T-cell (primary cell): ENCODE data around the gene KIDINS220. TPM values are rescaled to one million over a fixed set of nuclear protein-coding genes. Genes with fewer than 3 reads are reported as not detected.

Experiments
- ATAC-seq, 4 experiments: fragments of 200-7000 bp in 3 of 4; fragments of 150-1000 bp in 1 of 4; cut with Tn5 transposase; replicated peaks in 1 of 4; 1 replicate in 3 of 4; 2 replicates in 1 of 4; pipeline ENCODE4 v1.10.0; 2021; ENCODE audit warnings: moderate library complexity in 3 of 4, mild to moderate bottlenecking in 2 of 4, moderate number of reproducible peaks in 1 of 4
- CTCF ChIA-PET, 2 donors: fragments of 300-600 bp; sonication (Branson Sonifier 250); formaldehyde crosslinking; loops; one replicate each; lab custom pipeline; 2022; ENCODE audit warnings: antibody characterized with exemption in 2 of 2; lab: Charles Lee
- POLR2A ChIA-PET, 2 donors: fragments of 300-600 bp; sonication (Branson Sonifier 250); formaldehyde crosslinking; loops; one replicate each; lab custom pipeline; 2022; ENCODE audit warnings: antibody characterized with exemption in 2 of 2; lab: Charles Lee
- DNase-seq, 35 experiments: peaks; one replicate each; pipeline versions ENCODE4 v3.0.0 to v3.0.0-alpha.2; 2013 to 2023
- H3K27ac ChIP-seq: one replicate; pipeline ENCODE4 v1.5.1; 2013; ENCODE audit warnings: low read length
- H3K27me3 ChIP-seq, 2 experiments: replicated peaks in 1 of 2; 1 replicate in 1 of 2; 2 replicates in 1 of 2; pipeline versions ENCODE4 v1.6.1 to v1.7.0; 2013; ENCODE audit warnings: low read length in 1 of 2, mixed read lengths in 1 of 2; ENCODE audit not compliant: control insufficient read depth in 2 of 2, insufficient read depth in 2 of 2; ENCODE audit errors: extremely low read depth in 1 of 2
- H3K36me3 ChIP-seq, 2 donors: 1 replicate in 1 of 2; 2 replicates in 1 of 2; pipeline versions ENCODE4 v1.6.1 to v1.7.0; 2013; ENCODE audit warnings: low read length in 1 of 2; ENCODE audit not compliant: control insufficient read depth in 2 of 2, insufficient read depth in 1 of 2; ENCODE audit errors: extremely low read depth in 1 of 2
- H3K4me1 ChIP-seq, 2 experiments: 1 replicate in 1 of 2; 2 replicates in 1 of 2; pipeline versions ENCODE4 v1.6.1 to v1.7.0; 2013; ENCODE audit warnings: low read length in 2 of 2, mixed read lengths in 1 of 2; ENCODE audit not compliant: insufficient read depth in 2 of 2, control insufficient read depth in 1 of 2; ENCODE audit errors: extremely low read depth in 1 of 2
- H3K4me3 ChIP-seq, 2 donors: 1 replicate in 1 of 2; 2 replicates in 1 of 2; pipeline versions ENCODE4 v1.5.1 to v1.7.0; 2013; ENCODE audit warnings: mild to moderate bottlenecking in 2 of 2, low read length in 1 of 2, moderate library complexity in 1 of 2; ENCODE audit not compliant: control insufficient read depth in 1 of 2; ENCODE audit errors: extremely low read depth in 1 of 2
- H3K9me3 ChIP-seq: 2 replicates; pipeline ENCODE4 v1.7.0; 2013
- H3K27ac Mint-ChIP-seq, 2 donors: one replicate each; pipeline ENCODE4 v1.8.0; 2020 to 2021; ENCODE audit warnings: mild to moderate bottlenecking in 2 of 2, mixed read lengths in 2 of 2
- H3K27me3 Mint-ChIP-seq, 2 donors: one replicate each; pipeline ENCODE4 v1.8.0; 2021 to 2022; ENCODE audit warnings: mixed read lengths in 2 of 2
- H3K36me3 Mint-ChIP-seq: one replicate; pipeline ENCODE4 v1.8.0; 2021; ENCODE audit warnings: mixed read lengths
- H3K4me1 Mint-ChIP-seq, 3 donors: one replicate each; pipeline ENCODE4 v1.8.0; 2020 to 2022; ENCODE audit warnings: mixed read lengths in 3 of 3, mild to moderate bottlenecking in 1 of 3
- H3K4me3 Mint-ChIP-seq, 3 donors: one replicate each; pipeline ENCODE4 v1.8.0; 2020 to 2022; ENCODE audit warnings: mild to moderate bottlenecking in 3 of 3, mixed read lengths in 3 of 3, moderate library complexity in 3 of 3
- H3K9me3 Mint-ChIP-seq, 3 donors: one replicate each; pipeline ENCODE4 v1.8.0; 2020 to 2022; ENCODE audit warnings: mixed read lengths in 3 of 3
- WGBS: methylation state at CpG from one replicate; pipeline ENCODE4 v1.1.5; 2013; ENCODE audit warnings: missing lambda C conversion rate; ENCODE audit not compliant: insufficient coverage; 5-methylcytosine and 5-hydroxymethylcytosine counted together
- total RNA-seq, 35 experiments: library from RNA in 6 of 35; stranded (reverse) in 6 of 35; fragments of 120-200 nt in 1 of 35; gene quantifications; one replicate each; pipeline versions ENCODE4 v1.2.1 to v1.2.4 and lab custom pipeline; 2013 to 2026

KIDINS220 gene
- total RNA-seq, 5 donors from 2014 or later (not counting 1 experiment from before 2014, with no cell fraction given) = 40.0 to 50.0 (median 42.7) TPM

- Histone ChIP-seq H3K27me3 (no peaks in the 10 kb centered on the region), H3K9me3 (no peaks in the 10 kb centered on the region), H3K4me1 (no peaks in the 10 kb centered on the region), H3K4me3 (no peak overlapping the region), H3K36me3 (peaks cover 2 to 74% of the 10 kb centered on the region in 2 donors), H3K27ac (no peak overlapping the region)
- Mint-ChIP-seq H3K36me3 (peaks cover 73% of the 10 kb centered on the region), H3K27me3 (no peaks in the 10 kb centered on the region), H3K4me1 (peaks cover 5 to 10% (median 7%) of the 10 kb centered on the region in 3 donors), H3K9me3 (no peaks in the 10 kb centered on the region), H3K4me3 (no peak overlapping the region), H3K27ac (no peak overlapping the region)
- POLR2A ChIA-PET = interaction anchor here in 1 of 2 donors (0.6 kb wide), 2 partner anchors 65 to 1009 kb away, joined by 3 read pairs; no protein-coding TSS in a partner anchor
- no peak for ATAC-seq
- CTCF ChIA-PET = no interaction called here
- DNase-seq = no peak
- 100% methylated on average over 1 of the region's 6 CpGs for WGBS
Measured at GRCh38 chr2:8805278-8806210, 31.9 kb downstream of the KIDINS220 start.

- Mint-ChIP-seq H3K27me3 (no peaks in the 10 kb centered on the region), H3K9me3 (no peaks in the 10 kb centered on the region), H3K4me3 (no peak overlapping the region), H3K4me1 (peaks cover 5 to 15% (median 7%) of the 10 kb centered on the region in 3 donors), H3K27ac (peak overlapping the region in 1 of 2 donors; percentile 24), H3K36me3 (peaks cover 76% of the 10 kb centered on the region)
- no peaks in the 10 kb centered on the region for H3K9me3 ChIP-seq
- H3K27ac ChIP-seq = no peak overlapping the region
- no CpG with 5 or more reads among the region's 3 CpGs for WGBS
- DNase-seq = no peak
- ChIA-PET POLR2A (interaction anchor here in 1 of 2 donors (0.6 kb wide), 1 partner anchor 34 kb away, joined by 5 read pairs; no protein-coding TSS in a partner anchor), CTCF (interaction anchor here (0.6 kb wide), 2 partner anchors 12 to 336 kb away, joined by 3 to 4 read pairs; no protein-coding TSS in a partner anchor)
- ATAC-seq = no peak
- no peaks in the 10 kb centered on the region for H3K27me3 ChIP-seq
- H3K4me1 ChIP-seq = no peaks in the 10 kb centered on the region
- H3K36me3 ChIP-seq = peaks cover 2 to 68% of the 10 kb centered on the region in 2 donors
- no peak overlapping the region for H3K4me3 ChIP-seq
Measured at GRCh38 chr2:8803658-8804379, 33.6 kb downstream of the KIDINS220 start.

- H3K27me3 Mint-ChIP-seq = no peaks in the 10 kb centered on the region
- peaks cover 5 to 21% (median 7%) of the 10 kb centered on the region in 3 donors for H3K4me1 Mint-ChIP-seq
- no peaks in the 10 kb centered on the region for H3K9me3 Mint-ChIP-seq
- no peaks in the 10 kb centered on the region for H3K4me1 ChIP-seq
- no peaks in the 10 kb centered on the region for H3K27me3 ChIP-seq
- H3K36me3 ChIP-seq = peaks cover 2 to 64% of the 10 kb centered on the region in 2 donors
- ATAC-seq (no peak), DNase-seq (no peak)
- WGBS = 94% methylated on average over 3 of the region's 3 CpGs
- H3K4me3 Mint-ChIP-seq = no peak overlapping the region
- H3K9me3 ChIP-seq = no peaks in the 10 kb centered on the region
- no peak overlapping the region for H3K4me3 ChIP-seq
- H3K27ac Mint-ChIP-seq = no peak overlapping the region
- H3K27ac ChIP-seq = no peak overlapping the region
- CTCF ChIA-PET = interaction anchor here in 1 of 2 donors (0.5 kb wide), 1 partner anchor 1989 kb away, joined by 3 read pairs; no protein-coding TSS in a partner anchor
- POLR2A ChIA-PET = no interaction called here
- peaks cover 72% of the 10 kb centered on the region for H3K36me3 Mint-ChIP-seq
Measured at GRCh38 chr2:8802741-8803140, 34.7 kb downstream of the KIDINS220 start.

- no CpG with 5 or more reads among the region's 4 CpGs for WGBS
- DNase-seq (no peak), ATAC-seq (no peak)
- Histone ChIP-seq H3K4me3 (no peak overlapping the region), H3K36me3 (peaks cover 2 to 62% of the 10 kb centered on the region in 2 donors), H3K4me1 (peaks cover 0 to 6% of the 10 kb centered on the region in 2 experiments), H3K27me3 (no peaks in the 10 kb centered on the region), H3K27ac (no peak overlapping the region), H3K9me3 (no peaks in the 10 kb centered on the region)
- Mint-ChIP-seq H3K27ac (no peak overlapping the region), H3K36me3 (peaks cover 74% of the 10 kb centered on the region), H3K4me1 (peaks cover 10 to 34% (median 12%) of the 10 kb centered on the region in 3 donors), H3K9me3 (no peaks in the 10 kb centered on the region), H3K27me3 (no peaks in the 10 kb centered on the region), H3K4me3 (no peak overlapping the region)
- ChIA-PET CTCF (no interaction called here), POLR2A (no interaction called here)
Measured at GRCh38 chr2:8800821-8801220, 36.6 kb downstream of the KIDINS220 start.

- H3K4me1 Mint-ChIP-seq = peaks cover 10 to 34% (median 12%) of the 10 kb centered on the region in 3 donors
- no peak overlapping the region for H3K4me3 Mint-ChIP-seq
- H3K4me3 ChIP-seq = no peak overlapping the region
- peaks cover 0 to 6% of the 10 kb centered on the region in 2 experiments for H3K4me1 ChIP-seq
- H3K36me3 Mint-ChIP-seq = peaks cover 69% of the 10 kb centered on the region
- POLR2A ChIA-PET = no interaction called here
- H3K27me3 ChIP-seq = no peaks in the 10 kb centered on the region
- no peak for ATAC-seq
- no peak for DNase-seq
- H3K27ac Mint-ChIP-seq = no peak overlapping the region
- CTCF ChIA-PET = no interaction called here
- WGBS = no CpG with 5 or more reads among the region's 5 CpGs
- H3K36me3 ChIP-seq = peaks cover 2 to 62% of the 10 kb centered on the region in 2 donors
- H3K9me3 Mint-ChIP-seq = no peaks in the 10 kb centered on the region
- no peak overlapping the region for H3K27ac ChIP-seq
- no peaks in the 10 kb centered on the region for H3K9me3 ChIP-seq
- H3K27me3 Mint-ChIP-seq = no peaks in the 10 kb centered on the region
Measured at GRCh38 chr2:8800218-8800617, 37.2 kb downstream of the KIDINS220 start.

GRCh38 chr2:8799004-8799403, 38.4 kb downstream of the KIDINS220 start:
- H3K4me3 Mint-ChIP-seq = no peak overlapping the region
- Histone ChIP-seq H3K4me3 (no peak overlapping the region), H3K36me3 (peaks cover 2 to 67% of the 10 kb centered on the region in 2 donors), H3K27me3 (no peaks in the 10 kb centered on the region), H3K4me1 (peaks cover 0 to 6% of the 10 kb centered on the region in 2 experiments), H3K27ac (no peak overlapping the region), H3K9me3 (no peaks in the 10 kb centered on the region)
- peaks cover 7 to 29% (median 9%) of the 10 kb centered on the region in 3 donors for H3K4me1 Mint-ChIP-seq
- no peak for DNase-seq
- no peaks in the 10 kb centered on the region for H3K27me3 Mint-ChIP-seq
- CTCF ChIA-PET = no interaction called here
- no peak for ATAC-seq
- H3K9me3 Mint-ChIP-seq = no peaks in the 10 kb centered on the region
- H3K36me3 Mint-ChIP-seq = peaks cover 73% of the 10 kb centered on the region
- POLR2A ChIA-PET = no interaction called here
- H3K27ac Mint-ChIP-seq = no peak overlapping the region
- 100% methylated on average over 2 of the region's 2 CpGs for WGBS
